ENCODE measurements around the gene ZNF576.
"Not testable (repeated sequence)": the region's sequence is repeated elsewhere in the genome, so short reads cannot be mapped to it uniquely, and the experiment has no call there.

GRCh38 chr19:43547926-43548325 lies 48.5 kb upstream of the ZNF576 start:
- TF ChIP-seq CTCF, POLR2A, POLR2AphosphoS5 (IDR thresholded peaks at IDR 0.05): not testable (repeated sequence)

Measured in suprapubic skin (tissue), 4 donors.